ENCODE results near the gene ATG9B.

The ATG9B gene

DNA sequence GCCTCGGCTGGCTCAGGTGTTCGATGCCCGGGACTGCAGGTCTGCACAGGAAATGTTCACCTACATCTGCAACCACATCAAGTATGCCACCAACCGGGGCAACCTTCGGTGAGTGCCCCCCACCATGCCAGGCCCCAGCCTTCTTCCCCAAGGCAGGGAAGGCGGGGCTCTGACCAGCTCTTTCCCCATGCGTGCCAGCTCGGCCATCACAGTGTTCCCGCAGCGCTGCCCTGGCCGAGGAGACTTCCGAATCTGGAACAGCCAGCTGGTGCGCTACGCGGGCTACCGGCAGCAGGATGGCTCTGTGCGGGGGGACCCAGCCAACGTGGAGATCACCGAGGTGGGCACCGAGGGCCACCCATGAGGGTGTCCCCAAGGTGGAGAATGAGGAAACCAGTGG lies 26.0 kb downstream of the ATG9B start:
- no peak for DNase-seq

DNA sequence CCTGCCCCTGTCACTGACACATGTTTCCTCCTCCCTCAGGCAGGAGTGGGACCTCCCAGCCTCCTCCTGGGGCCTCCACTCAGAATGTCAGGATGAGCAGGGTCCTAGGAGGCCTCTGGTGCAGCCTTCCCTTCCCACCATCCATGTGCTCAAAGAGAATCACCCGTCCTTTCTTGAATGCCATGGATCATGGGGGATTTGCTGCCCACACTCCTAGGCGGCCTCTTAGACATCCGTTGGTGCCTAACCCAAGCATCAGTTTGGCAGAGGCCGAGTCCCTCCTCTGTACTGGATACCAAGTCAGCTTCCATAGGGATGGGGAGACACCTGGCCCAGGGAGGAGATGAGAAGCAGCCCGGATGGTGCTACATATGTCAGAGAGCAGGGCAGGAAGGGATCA lies 26.5 kb downstream of the ATG9B start:
- DNase-seq: no peak

DNA sequence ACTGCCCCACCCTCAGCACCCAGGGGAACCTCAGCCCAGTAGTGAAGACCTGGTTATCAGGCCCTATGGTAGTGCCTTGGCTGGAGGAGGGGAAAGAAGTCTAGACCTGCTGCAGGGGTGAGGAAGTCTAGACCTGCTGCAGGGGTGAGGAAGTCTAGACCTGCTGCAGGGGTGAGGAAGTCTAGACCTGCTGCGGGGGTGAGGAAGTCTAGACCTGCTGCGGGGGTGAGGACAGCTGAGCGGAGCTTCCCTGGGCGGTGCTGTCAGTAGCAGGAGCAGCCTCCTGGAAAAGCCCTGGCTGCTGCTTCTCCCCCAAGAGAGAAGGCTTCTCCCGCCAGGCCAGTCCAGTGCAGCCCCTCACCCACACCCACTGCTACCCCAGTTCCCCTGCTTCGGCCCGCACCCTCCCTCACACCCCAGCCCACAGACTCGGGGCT lies 27.2 kb downstream of the ATG9B start:
- DNase-seq: no peak

- no peak for DNase-seq
Measured at GRCh38 chr7:150996376-150997074, 27.8 kb downstream of the ATG9B start.

GRCh38 chr7:150994838-150995510 lies 29.3 kb downstream of the ATG9B start:
- DNase-seq: no peak

- no peak for DNase-seq
Measured at GRCh38 chr7:150994141-150994837, 30.0 kb downstream of the ATG9B start.

DNA sequence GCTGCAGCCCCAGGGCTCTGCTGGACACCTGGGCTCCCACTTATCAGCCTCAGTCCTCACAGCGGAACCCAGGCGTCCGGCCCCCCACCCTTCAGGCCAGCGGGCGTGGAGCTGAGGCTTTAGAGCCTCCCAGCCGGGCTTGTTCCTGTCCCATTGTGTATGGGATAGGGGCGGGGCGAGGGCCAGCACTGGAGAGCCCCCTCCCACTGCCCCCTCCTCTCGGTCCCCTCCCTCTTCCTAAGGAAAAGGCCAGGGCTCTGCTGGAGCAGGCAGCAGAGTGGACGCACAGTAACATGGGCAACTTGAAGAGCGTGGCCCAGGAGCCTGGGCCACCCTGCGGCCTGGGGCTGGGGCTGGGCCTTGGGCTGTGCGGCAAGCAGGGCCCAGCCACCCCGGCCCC lies 30.8 kb downstream of the ATG9B start:
- no peak for DNase-seq

DNA sequence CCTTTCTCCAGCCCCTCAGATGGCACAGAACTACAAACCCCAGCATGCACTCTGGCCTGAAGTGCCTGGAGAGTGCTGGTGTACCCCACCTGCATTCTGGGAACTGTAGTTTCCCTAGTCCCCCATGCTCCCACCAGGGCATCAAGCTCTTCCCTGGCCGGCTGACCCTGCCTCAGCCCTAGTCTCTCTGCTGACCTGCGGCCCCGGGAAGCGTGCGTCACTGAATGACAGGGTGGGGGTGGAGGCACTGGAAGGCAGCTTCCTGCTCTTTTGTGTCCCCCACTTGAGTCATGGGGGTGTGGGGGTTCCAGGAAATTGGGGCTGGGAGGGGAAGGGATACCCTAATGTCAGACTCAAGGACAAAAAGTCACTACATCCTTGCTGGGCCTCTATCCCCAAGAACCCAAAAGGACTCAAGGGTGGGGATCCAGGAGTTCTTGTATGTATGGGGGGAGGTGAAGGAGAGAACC lies 31.4 kb downstream of the ATG9B start:
- no peak for DNase-seq

GRCh38 chr7:150992051-150992640 lies 32.1 kb downstream of the ATG9B start:
- no peak for DNase-seq

- no peak for DNase-seq
Measured at GRCh38 chr7:150990416-150991186, 33.7 kb downstream of the ATG9B start, which contains the start of gene NOS3. TSS of gene NOS3 (plus strand) at chr7:150991017. CDS start at chr7:150993804, 2,787 bp downstream.

- no peak for DNase-seq
Measured at GRCh38 chr7:150989456-150989855, 34.8 kb downstream of the ATG9B start.

GRCh38 chr7:150988230-150989226 lies 35.8 kb downstream of the ATG9B start:
- DNase-seq: peak; percentile 55

- no peak for DNase-seq
Measured at GRCh38 chr7:150986556-150986955, 37.7 kb downstream of the ATG9B start.

DNA sequence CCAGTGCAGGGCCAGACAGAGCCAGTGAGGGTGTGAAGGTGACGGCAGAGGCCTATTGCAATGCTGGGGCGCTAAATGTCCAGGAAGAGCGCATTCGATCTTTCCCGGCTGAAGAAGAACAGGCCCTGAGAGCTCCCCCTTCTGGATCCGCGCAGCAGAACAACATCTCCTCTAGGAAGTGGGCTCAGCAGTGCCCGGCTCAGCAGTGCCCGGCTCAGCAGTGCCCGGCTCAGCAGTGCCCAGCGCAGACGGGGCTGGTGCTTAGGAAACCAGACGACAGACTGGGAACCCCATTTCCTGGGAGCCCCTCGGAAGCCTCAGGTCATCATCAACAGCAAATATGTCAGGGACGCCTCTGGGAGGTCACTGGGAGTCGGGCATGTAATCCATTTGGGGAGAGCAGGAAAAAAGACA lies 38.2 kb downstream of the ATG9B start:
- no peak for DNase-seq

- DNase-seq: no peak
Measured at GRCh38 chr7:150983893-150984368, 40.4 kb downstream of the ATG9B start.

DNA sequence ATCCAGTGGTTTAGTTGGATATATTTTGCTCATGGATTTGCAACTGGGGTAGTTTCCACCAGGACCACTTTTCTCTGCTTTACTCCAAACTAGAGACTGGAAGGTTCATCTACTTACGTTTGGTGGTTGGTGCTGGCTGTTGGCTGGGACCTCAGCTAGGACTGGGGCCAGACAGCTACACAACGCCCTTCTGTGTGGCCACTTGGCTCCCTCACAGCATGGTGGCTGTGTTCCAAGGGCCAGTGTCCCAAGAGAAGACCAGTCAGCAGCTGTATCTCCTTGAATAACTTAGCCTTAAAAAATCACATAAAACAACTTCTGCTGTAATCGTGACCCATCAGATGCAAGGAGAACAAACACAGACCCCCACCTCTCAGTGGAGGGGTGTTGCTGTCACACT lies 41.9 kb downstream of the ATG9B start:
- no peak for DNase-seq

DNA sequence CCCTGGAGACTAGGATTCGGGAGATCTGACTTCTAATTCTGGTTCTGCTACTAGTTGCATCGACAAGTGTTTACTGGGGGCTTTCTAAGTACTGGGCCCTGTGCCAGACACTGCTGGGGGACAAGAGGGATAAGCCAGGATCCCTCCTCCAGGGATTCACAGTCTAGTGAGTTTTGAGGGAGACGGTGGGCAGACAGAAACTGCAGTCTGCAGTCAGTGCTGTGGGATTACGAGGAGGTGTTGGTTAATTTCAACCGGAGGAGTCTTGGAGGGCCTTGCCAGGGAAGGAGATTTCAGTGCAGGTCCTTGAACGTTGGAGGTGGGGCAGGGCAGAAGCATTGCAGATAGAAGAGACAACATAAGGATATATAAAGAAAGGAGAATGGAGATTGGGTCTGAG lies 42.6 kb downstream of the ATG9B start:
- DNase-seq: no peak

DNA sequence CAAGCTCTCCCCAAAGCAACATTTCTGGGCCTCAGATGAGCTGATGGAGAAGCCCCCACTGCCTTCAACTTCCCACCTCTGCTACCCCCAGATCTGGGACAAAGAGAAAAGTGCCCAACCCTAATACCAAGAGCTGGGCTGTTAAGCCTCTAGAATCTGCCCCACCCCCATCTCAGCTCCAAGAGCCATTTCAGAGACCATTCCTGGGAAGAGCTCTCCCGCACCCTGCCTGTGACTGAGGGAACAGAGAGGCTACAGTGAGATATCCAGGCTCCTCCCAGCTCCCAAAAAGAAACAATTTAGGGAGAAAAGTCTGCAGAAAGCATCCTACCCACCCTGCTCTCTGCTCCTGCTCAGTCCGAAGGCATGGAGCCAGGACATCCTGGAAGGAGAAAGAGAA lies 43.6 kb downstream of the ATG9B start:
- DNase-seq: no peak

- no peak for DNase-seq
Measured at GRCh38 chr7:150979713-150980390, 44.4 kb downstream of the ATG9B start.

DNA sequence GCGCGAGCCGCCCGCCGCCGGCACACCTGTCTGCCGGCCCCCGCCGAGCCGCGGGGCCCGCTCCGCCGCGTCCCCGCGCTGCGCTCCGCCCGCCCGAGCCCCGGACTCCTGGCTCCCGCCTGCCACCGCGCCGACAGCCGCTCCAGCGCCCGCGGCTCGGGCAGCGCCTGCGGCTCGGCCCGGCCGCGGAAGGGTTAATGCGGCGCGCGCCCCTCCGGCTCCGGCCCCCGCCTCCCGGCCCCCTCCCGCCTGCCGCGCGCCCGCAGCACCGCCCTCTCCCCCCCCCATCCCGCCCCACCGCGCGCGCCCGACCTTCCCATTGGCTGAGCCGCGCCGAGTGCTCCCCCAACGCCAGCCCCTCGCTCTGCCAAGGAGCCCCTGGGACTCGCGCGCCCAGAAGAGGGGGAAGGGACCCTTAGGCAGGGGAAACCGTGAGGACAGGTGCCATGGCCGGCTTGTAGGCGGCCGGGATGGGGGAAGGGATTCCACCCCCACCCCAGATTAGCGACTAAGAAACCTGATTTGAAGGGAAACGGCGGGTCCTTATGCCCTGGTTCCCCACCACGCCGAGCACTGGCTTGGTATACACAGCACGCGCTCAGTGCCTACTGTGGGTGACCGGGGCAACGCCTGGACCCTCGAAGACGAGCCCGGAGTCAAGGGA lies 46.0 kb downstream of the ATG9B start, which contains the start of gene KCNH2:
Gene KCNH2, minus strand, starts transcription at position 196 of the 664 bp plus-strand sequence. CDS start 408 bp downstream, outside the sequence.
- DNase-seq: no peak

All from activated CD4-positive, alpha-beta T cell treated with anti-CD3 and anti-CD28 coated beads for 1 hour (primary cell).